IPS-18a (cell line): ENCODE data around the gene SULT1E1.

Experiments
- H3K27ac ChIP-seq: one replicate; pipeline ENCODE4 v1.5.1; 2013; ENCODE audit warnings: low read length
- H3K27me3 ChIP-seq: one replicate; pipeline ENCODE4 v1.6.1; 2013; ENCODE audit warnings: mild to moderate bottlenecking, low read length; ENCODE audit not compliant: control insufficient read depth, insufficient read depth
- H3K36me3 ChIP-seq: one replicate; pipeline ENCODE4 v1.6.1; 2013; ENCODE audit warnings: low read depth, low read length; ENCODE audit not compliant: control insufficient read depth
- H3K4me1 ChIP-seq: one replicate; pipeline ENCODE4 v1.6.1; 2013; ENCODE audit warnings: low read depth, low read length; ENCODE audit not compliant: control insufficient read depth
- H3K4me3 ChIP-seq: one replicate; pipeline ENCODE4 v1.5.1; 2013; ENCODE audit warnings: low read length
- H3K9ac ChIP-seq: one replicate; pipeline ENCODE4 v1.6.1; 2013; ENCODE audit warnings: mild to moderate bottlenecking, low read length, moderate library complexity
- H3K9me3 ChIP-seq: one replicate; pipeline ENCODE4 v1.6.1; 2013; ENCODE audit warnings: low read depth, low read length; ENCODE audit not compliant: control insufficient read depth

Gene SULT1E1

GRCh38 chr4:69860052-69860451 lies at the start of gene SULT1E1:
TSS of gene SULT1E1 (minus strand) at chr4:69860145. CDS start at chr4:69857644, 2,501 bp downstream.
- H3K4me1 ChIP-seq, result peaks cover 5% of the 10 kb centered on the region
- H3K4me3 ChIP-seq, result no peak within 1 kb of the TSS
- H3K9me3 ChIP-seq, result no peaks in the 10 kb centered on the region
- no peaks in the 10 kb centered on the region for H3K27me3 ChIP-seq
- H3K36me3 ChIP-seq, result no peaks in the 10 kb centered on the region
- no peak within 1 kb of the TSS for H3K27ac ChIP-seq
- H3K9ac ChIP-seq, result no peak within 1 kb of the TSS

- H3K4me3 ChIP-seq, result no peak overlapping the region
- no peaks in the 10 kb centered on the region for H3K4me1 ChIP-seq
- no peaks in the 10 kb centered on the region for H3K27me3 ChIP-seq
- H3K27ac ChIP-seq, result no peak overlapping the region
- H3K36me3 ChIP-seq, result no peaks in the 10 kb centered on the region
- no peaks in the 10 kb centered on the region for H3K9me3 ChIP-seq
- H3K9ac ChIP-seq, result no peak overlapping the region
Measured at GRCh38 chr4:69909195-69909594, 49.2 kb upstream of the SULT1E1 start.

GRCh38 chr4:69907151-69907550 lies 47.2 kb upstream of the SULT1E1 start:
- Histone ChIP-seq H3K27ac (no peak overlapping the region), H3K4me1 (no peaks in the 10 kb centered on the region), H3K9ac (no peak overlapping the region), H3K4me3 (no peak overlapping the region), H3K9me3 (no peaks in the 10 kb centered on the region), H3K36me3 (no peaks in the 10 kb centered on the region), H3K27me3 (no peaks in the 10 kb centered on the region)

- no peak overlapping the region for H3K4me3 ChIP-seq
- H3K36me3 ChIP-seq, result no peaks in the 10 kb centered on the region
- H3K9me3 ChIP-seq, result no peaks in the 10 kb centered on the region
- no peak overlapping the region for H3K27ac ChIP-seq
- H3K4me1 ChIP-seq, result no peaks in the 10 kb centered on the region
- H3K27me3 ChIP-seq, result no peaks in the 10 kb centered on the region
- no peak overlapping the region for H3K9ac ChIP-seq
Measured at GRCh38 chr4:69896530-69897116, 36.7 kb upstream of the SULT1E1 start.

GRCh38 chr4:69894721-69895120 lies 34.8 kb upstream of the SULT1E1 start:
- Histone ChIP-seq H3K4me1 (no peaks in the 10 kb centered on the region), H3K9me3 (no peaks in the 10 kb centered on the region), H3K4me3 (no peak overlapping the region), H3K9ac (no peak overlapping the region), H3K27me3 (no peaks in the 10 kb centered on the region), H3K27ac (no peak overlapping the region), H3K36me3 (no peaks in the 10 kb centered on the region)

GRCh38 chr4:69894186-69894585 lies 34.2 kb upstream of the SULT1E1 start:
- no peak overlapping the region for H3K4me3 ChIP-seq
- no peak overlapping the region for H3K9ac ChIP-seq
- H3K27ac ChIP-seq, result no peak overlapping the region
- no peaks in the 10 kb centered on the region for H3K4me1 ChIP-seq
- no peaks in the 10 kb centered on the region for H3K36me3 ChIP-seq
- no peaks in the 10 kb centered on the region for H3K27me3 ChIP-seq
- H3K9me3 ChIP-seq, result no peaks in the 10 kb centered on the region

- Histone ChIP-seq H3K27ac (no peak overlapping the region), H3K4me1 (no peaks in the 10 kb centered on the region), H3K4me3 (no peak overlapping the region), H3K9me3 (no peaks in the 10 kb centered on the region), H3K9ac (no peak overlapping the region), H3K27me3 (no peaks in the 10 kb centered on the region), H3K36me3 (no peaks in the 10 kb centered on the region)
Measured at GRCh38 chr4:69888336-69888735, 28.4 kb upstream of the SULT1E1 start.

GRCh38 chr4:69882150-69882549 lies 22.2 kb upstream of the SULT1E1 start:
- Histone ChIP-seq H3K4me3 (no peak overlapping the region), H3K36me3 (no peaks in the 10 kb centered on the region), H3K27ac (no peak overlapping the region), H3K9me3 (no peaks in the 10 kb centered on the region), H3K9ac (no peak overlapping the region), H3K27me3 (no peaks in the 10 kb centered on the region), H3K4me1 (no peaks in the 10 kb centered on the region)

GRCh38 chr4:69881173-69881773 lies 21.3 kb upstream of the SULT1E1 start:
- no peak overlapping the region for H3K27ac ChIP-seq
- no peak overlapping the region for H3K4me3 ChIP-seq
- H3K27me3 ChIP-seq, result no peaks in the 10 kb centered on the region
- no peak overlapping the region for H3K9ac ChIP-seq
- no peaks in the 10 kb centered on the region for H3K36me3 ChIP-seq
- no peaks in the 10 kb centered on the region for H3K4me1 ChIP-seq
- no peaks in the 10 kb centered on the region for H3K9me3 ChIP-seq

GRCh38 chr4:69878250-69878649 lies 18.3 kb upstream of the SULT1E1 start:
- no peaks in the 10 kb centered on the region for H3K4me1 ChIP-seq
- H3K27ac ChIP-seq, result no peak overlapping the region
- H3K9me3 ChIP-seq, result no peaks in the 10 kb centered on the region
- H3K4me3 ChIP-seq, result no peak overlapping the region
- H3K27me3 ChIP-seq, result no peaks in the 10 kb centered on the region
- no peak overlapping the region for H3K9ac ChIP-seq
- no peaks in the 10 kb centered on the region for H3K36me3 ChIP-seq

- Histone ChIP-seq H3K27me3 (no peaks in the 10 kb centered on the region), H3K9ac (no peak overlapping the region), H3K4me3 (no peak overlapping the region), H3K4me1 (no peaks in the 10 kb centered on the region), H3K36me3 (no peaks in the 10 kb centered on the region), H3K9me3 (no peaks in the 10 kb centered on the region), H3K27ac (no peak overlapping the region)
Measured at GRCh38 chr4:69877453-69877852, 17.5 kb upstream of the SULT1E1 start.

GRCh38 chr4:69876071-69876470 lies 16.1 kb upstream of the SULT1E1 start:
- Histone ChIP-seq H3K27ac (no peak overlapping the region), H3K36me3 (no peaks in the 10 kb centered on the region), H3K9me3 (peaks cover under 1% of the 10 kb centered on the region), H3K27me3 (no peaks in the 10 kb centered on the region), H3K9ac (no peak overlapping the region), H3K4me1 (no peaks in the 10 kb centered on the region), H3K4me3 (no peak overlapping the region)
